Liver (tissue), 9 donors: ENCODE measurements around the gene ACSL3. TPM values are rescaled to one million over a fixed set of nuclear protein-coding genes. Genes with fewer than 3 reads are reported as not detected.
A peak's percentile ranks its signal among the peaks of the same experiment; 100 is the strongest.

Experiments used
- DNase-seq: peaks from one replicate; pipeline ENCODE4 v3.0.0-alpha.2; 2017; ENCODE audit warnings: low spot score
- H3K27ac ChIP-seq, 2 donors: one replicate each; pipeline ENCODE4 v1.7.0; 2013; ENCODE audit warnings: inconsistent platforms in 2 of 2, low read length in 2 of 2, control low read depth in 1 of 2, low read depth in 1 of 2, mild to moderate bottlenecking in 1 of 2
- H3K27me3 ChIP-seq, 4 donors: one replicate each; pipeline versions ENCODE4 v1.6.1 to v1.7.0; 2013; ENCODE audit warnings: low read length in 3 of 4, inconsistent platforms in 1 of 4, mild to moderate bottlenecking in 1 of 4, moderate library complexity in 1 of 4; ENCODE audit not compliant: control insufficient read depth in 4 of 4, insufficient read depth in 4 of 4
- H3K36me3 ChIP-seq, 4 donors: one replicate each; pipeline versions ENCODE4 v1.6.1 to v1.7.0; 2013; ENCODE audit warnings: low read length in 3 of 4, mild to moderate bottlenecking in 3 of 4, low read depth in 1 of 4, moderate library complexity in 1 of 4; ENCODE audit not compliant: control insufficient read depth in 4 of 4, insufficient read depth in 3 of 4
- H3K4me1 ChIP-seq, 4 donors: one replicate each; pipeline versions ENCODE4 v1.6.1 to v1.7.0; 2013; ENCODE audit warnings: low read length in 3 of 4, mild to moderate bottlenecking in 3 of 4, moderate library complexity in 1 of 4; ENCODE audit not compliant: control insufficient read depth in 4 of 4, insufficient read depth in 4 of 4
- H3K4me3 ChIP-seq, 3 donors: one replicate each; pipeline versions ENCODE4 v1.6.1 to v1.7.0; 2013; ENCODE audit warnings: low read length in 3 of 3, control low read depth in 1 of 3, low read depth in 1 of 3, mild to moderate bottlenecking in 1 of 3
- H3K9ac ChIP-seq, 2 donors: one replicate each; pipeline ENCODE4 v1.7.0; 2013; ENCODE audit warnings: low read length in 2 of 2, mild to moderate bottlenecking in 2 of 2, moderate library complexity in 2 of 2, control low read depth in 1 of 2, low read depth in 1 of 2
- H3K9me3 ChIP-seq, 4 donors: one replicate each; pipeline versions ENCODE4 v1.6.1 to v1.7.0; 2013; ENCODE audit warnings: low read length in 3 of 4; ENCODE audit not compliant: control insufficient read depth in 4 of 4
- FOXA1 ChIP-seq: IDR thresholded peaks from 2 replicates; pipeline ENCODE4 v1.6.1; 2016; ENCODE audit warnings: antibody characterized with exemption
- FOXA2 ChIP-seq: IDR thresholded peaks from 2 replicates; pipeline ENCODE4 v1.6.1; 2016; ENCODE audit warnings: antibody characterized with exemption
- HNF4A ChIP-seq, 2 donors: conservative IDR thresholded peaks; 2 replicates each; pipeline ENCODE4 v1.6.1; 2016; ENCODE audit warnings: antibody characterized with exemption in 2 of 2, mild to moderate bottlenecking in 2 of 2
- HNF4G ChIP-seq: IDR thresholded peaks from 2 replicates; pipeline ENCODE4 v1.6.1; 2016; ENCODE audit warnings: antibody characterized with exemption
- JUND ChIP-seq, 2 donors: IDR thresholded peaks; 2 replicates each; pipeline ENCODE4 v1.6.1; 2016; ENCODE audit warnings: antibody characterized with exemption in 2 of 2
- TAF1 ChIP-seq: conservative IDR thresholded peaks from 2 replicates; pipeline ENCODE4 v1.6.1; 2016; ENCODE audit warnings: antibody characterized with exemption, mild to moderate bottlenecking
- YY1 ChIP-seq: IDR thresholded peaks from 2 replicates; pipeline ENCODE4 v1.6.1; 2016; ENCODE audit warnings: antibody characterized with exemption, mild to moderate bottlenecking
- WGBS: extraction: QIAGEN DNeasy Blood & Tissue Kit; methylation state at CpG from one replicate; pipeline ENCODE4 v1.1.7; 2013; 5-methylcytosine and 5-hydroxymethylcytosine counted together
- polyA plus RNA-seq, 2 donors: library from polyadenylated mRNA; stranded (reverse) in 1 of 2; unstranded in 1 of 2; fragments of 200-250 nt in 1 of 2; fragments of >200 nt in 1 of 2; fragmentation: Nextera tagmentation in 1 of 2; extraction: Ambion mirVana in 1 of 2; gene quantifications; one replicate each; pipeline versions ENCODE4 v1.2.1 to v1.2.3, GENCODE V29; 2013 to 2015
- total RNA-seq, 2 donors: library from RNA; depleted of rRNA; stranded (reverse); fragments of >200 nt; gene quantifications; one replicate each; pipeline ENCODE4 v1.2.3, GENCODE V29; 2014
- TF ChIP-seq, protein P1 (sequence below): IDR thresholded peaks from 2 replicates; pipeline ENCODE4 v1.6.1; 2016; ENCODE audit warnings: antibody characterized with exemption, mild to moderate bottlenecking
- TF ChIP-seq, protein P2 (sequence below): IDR thresholded peaks from 2 replicates; pipeline ENCODE4 v1.6.1; 2016; ENCODE audit warnings: antibody characterized with exemption
- TF ChIP-seq, protein P3 (sequence below): IDR thresholded peaks from 2 replicates; pipeline ENCODE4 v1.6.1; 2016; ENCODE audit warnings: antibody characterized with exemption
- donor health status: healthy.
- donor health status: healthy.
- donor health status: healthy.
- donor health status: healthy.
- donor health status: healthy.

Gene ACSL3
- total and polyA plus RNA-seq, 4 donors: 22.2 to 66.6 (median 43.3) TPM

DNA sequence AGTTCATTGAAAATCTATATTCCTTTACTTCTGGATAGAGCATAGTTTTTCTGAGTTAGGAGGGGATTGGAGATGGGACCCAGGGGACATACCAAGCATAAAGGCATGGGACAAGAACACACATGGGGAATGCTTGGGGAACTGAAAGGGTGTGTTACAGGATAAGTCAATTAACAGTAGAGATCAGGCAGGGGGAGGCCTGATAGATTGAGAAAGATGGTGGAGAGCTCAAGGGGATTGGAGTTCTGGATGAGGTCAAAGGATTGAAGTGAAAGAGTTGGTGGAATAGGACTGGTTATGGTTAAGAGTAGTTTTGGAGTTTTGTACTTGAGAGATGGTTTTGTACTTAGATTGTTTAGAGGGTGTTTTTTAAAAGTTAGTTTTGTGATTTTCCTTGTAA is 16.1 kb downstream of the ACSL3 start (continued):
- TF ChIP-seq, protein P1, sequence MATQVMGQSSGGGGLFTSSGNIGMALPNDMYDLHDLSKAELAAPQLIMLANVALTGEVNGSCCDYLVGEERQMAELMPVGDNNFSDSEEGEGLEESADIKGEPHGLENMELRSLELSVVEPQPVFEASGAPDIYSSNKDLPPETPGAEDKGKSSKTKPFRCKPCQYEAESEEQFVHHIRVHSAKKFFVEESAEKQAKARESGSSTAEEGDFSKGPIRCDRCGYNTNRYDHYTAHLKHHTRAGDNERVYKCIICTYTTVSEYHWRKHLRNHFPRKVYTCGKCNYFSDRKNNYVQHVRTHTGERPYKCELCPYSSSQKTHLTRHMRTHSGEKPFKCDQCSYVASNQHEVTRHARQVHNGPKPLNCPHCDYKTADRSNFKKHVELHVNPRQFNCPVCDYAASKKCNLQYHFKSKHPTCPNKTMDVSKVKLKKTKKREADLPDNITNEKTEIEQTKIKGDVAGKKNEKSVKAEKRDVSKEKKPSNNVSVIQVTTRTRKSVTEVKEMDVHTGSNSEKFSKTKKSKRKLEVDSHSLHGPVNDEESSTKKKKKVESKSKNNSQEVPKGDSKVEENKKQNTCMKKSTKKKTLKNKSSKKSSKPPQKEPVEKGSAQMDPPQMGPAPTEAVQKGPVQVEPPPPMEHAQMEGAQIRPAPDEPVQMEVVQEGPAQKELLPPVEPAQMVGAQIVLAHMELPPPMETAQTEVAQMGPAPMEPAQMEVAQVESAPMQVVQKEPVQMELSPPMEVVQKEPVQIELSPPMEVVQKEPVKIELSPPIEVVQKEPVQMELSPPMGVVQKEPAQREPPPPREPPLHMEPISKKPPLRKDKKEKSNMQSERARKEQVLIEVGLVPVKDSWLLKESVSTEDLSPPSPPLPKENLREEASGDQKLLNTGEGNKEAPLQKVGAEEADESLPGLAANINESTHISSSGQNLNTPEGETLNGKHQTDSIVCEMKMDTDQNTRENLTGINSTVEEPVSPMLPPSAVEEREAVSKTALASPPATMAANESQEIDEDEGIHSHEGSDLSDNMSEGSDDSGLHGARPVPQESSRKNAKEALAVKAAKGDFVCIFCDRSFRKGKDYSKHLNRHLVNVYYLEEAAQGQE: no peak
- no peak for TF ChIP-seq YY1

DNA sequence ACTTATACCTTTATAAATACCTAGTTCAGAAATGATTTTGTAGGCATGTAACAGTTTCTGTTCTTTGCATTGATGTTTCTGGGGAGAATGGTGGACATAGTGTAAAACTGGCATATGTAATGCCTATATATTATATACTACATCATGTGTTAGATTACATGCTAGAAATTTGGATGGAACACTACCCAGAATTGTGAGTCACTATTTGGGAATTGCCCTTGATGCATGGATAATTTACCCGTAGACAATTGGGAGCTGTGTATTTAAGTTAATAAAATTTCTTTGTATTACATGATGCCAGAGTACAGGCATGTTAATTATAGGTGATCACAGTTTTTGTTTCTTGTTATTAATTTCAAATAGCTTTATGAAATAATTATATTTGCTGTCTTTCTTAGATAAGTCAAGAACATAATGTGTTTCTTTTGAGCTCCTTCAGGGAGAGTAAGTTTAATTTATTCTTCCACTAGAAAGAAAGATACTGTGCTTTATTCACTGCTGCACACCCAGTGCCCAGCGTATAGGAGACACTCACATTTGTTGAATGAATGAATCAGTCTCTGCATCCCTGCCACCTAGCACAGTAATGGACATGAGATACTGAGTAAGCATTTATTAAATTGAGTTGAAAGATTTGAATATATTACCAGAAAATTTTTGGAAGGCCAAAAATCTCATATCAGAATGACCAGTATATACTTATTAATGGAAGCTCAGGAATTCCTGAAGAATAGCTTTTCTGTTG is 16.9 kb downstream of the ACSL3 start:
- Histone ChIP-seq H3K9ac (no peak overlapping the region), H3K9me3 (no peaks in the 10 kb centered on the region), H3K36me3 (no peaks in the 10 kb centered on the region), H3K4me3 (no peak overlapping the region), H3K27me3 (no peaks in the 10 kb centered on the region), H3K27ac (no peak overlapping the region), H3K4me1 (peaks cover 0 to 8% (median 6%) of the 10 kb centered on the region in 4 donors)
- DNase-seq: no peak
- TF ChIP-seq TAF1: no peak
- TF ChIP-seq HNF4G: no peak
- no peak for TF ChIP-seq FOXA2
- no peak for TF ChIP-seq HNF4A (conservative IDR thresholded peaks at IDR 0.05)
- TF ChIP-seq, protein P2, sequence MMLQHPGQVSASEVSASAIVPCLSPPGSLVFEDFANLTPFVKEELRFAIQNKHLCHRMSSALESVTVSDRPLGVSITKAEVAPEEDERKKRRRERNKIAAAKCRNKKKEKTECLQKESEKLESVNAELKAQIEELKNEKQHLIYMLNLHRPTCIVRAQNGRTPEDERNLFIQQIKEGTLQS: no peak
- no peak for TF ChIP-seq FOXA1
- TF ChIP-seq, protein P3, sequence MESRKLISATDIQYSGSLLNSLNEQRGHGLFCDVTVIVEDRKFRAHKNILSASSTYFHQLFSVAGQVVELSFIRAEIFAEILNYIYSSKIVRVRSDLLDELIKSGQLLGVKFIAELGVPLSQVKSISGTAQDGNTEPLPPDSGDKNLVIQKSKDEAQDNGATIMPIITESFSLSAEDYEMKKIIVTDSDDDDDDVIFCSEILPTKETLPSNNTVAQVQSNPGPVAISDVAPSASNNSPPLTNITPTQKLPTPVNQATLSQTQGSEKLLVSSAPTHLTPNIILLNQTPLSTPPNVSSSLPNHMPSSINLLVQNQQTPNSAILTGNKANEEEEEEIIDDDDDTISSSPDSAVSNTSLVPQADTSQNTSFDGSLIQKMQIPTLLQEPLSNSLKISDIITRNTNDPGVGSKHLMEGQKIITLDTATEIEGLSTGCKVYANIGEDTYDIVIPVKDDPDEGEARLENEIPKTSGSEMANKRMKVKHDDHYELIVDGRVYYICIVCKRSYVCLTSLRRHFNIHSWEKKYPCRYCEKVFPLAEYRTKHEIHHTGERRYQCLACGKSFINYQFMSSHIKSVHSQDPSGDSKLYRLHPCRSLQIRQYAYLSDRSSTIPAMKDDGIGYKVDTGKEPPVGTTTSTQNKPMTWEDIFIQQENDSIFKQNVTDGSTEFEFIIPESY: no peak
- no peak for TF ChIP-seq JUND (IDR thresholded peaks at IDR 0.05)
- 93% methylated on average over 2 of the region's 2 CpGs for WGBS

DNA sequence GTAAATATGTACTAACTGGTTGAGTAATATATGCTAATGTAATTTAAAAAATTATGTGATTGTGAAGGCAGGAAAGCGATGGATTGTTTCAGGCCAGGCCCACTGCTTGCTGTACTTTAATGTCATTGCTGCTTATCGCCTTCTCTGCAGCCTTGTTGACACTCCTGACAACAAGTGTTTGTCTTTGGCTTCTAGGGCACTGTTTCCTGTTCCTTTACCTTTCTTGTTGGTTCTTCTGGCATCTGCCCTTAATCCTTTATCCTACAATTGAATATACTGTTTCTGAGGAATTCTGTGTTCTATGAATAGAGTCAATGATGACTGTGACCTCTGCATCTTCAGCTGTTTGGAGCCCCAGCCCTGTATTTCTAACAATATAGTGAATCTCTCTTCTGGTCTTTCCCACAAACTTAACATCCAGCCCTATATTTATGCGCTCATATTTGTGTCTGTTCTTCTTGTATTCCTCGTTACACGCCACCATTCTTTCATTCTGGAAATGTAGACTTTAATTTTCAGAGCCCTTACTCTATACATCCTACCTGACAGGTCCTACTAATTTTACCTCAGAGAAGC is 17.6 kb downstream of the ACSL3 start:
- 83% methylated on average over 5 of the region's 5 CpGs for WGBS
- no peak overlapping the region for H3K27ac ChIP-seq
- H3K27me3 ChIP-seq: no peaks in the 10 kb centered on the region
- H3K9ac ChIP-seq: no peak overlapping the region
- peak; percentile 8 for TF ChIP-seq FOXA2
- TF ChIP-seq, protein P3: no peak
- no peak for DNase-seq
- H3K4me1 ChIP-seq: peaks cover 0 to 8% (median 6%) of the 10 kb centered on the region in 4 donors
- no peaks in the 10 kb centered on the region for H3K9me3 ChIP-seq
- no peak overlapping the region for H3K4me3 ChIP-seq
- no peaks in the 10 kb centered on the region for H3K36me3 ChIP-seq
